Liver (tissue), 9 donors: ENCODE data around the gene OR1F1. TPM values are rescaled to one million over a fixed set of nuclear protein-coding genes. Genes with fewer than 3 reads are reported as not detected.

Experiments used
- DNase-seq: peaks from one replicate; pipeline ENCODE4 v3.0.0-alpha.2; 2017; ENCODE audit warnings: low spot score
- H3K27ac ChIP-seq, 2 donors: one replicate each; pipeline ENCODE4 v1.7.0; 2013; ENCODE audit warnings: inconsistent platforms in 2 of 2, low read length in 2 of 2, control low read depth in 1 of 2, low read depth in 1 of 2, mild to moderate bottlenecking in 1 of 2
- H3K27me3 ChIP-seq, 4 donors: one replicate each; pipeline versions ENCODE4 v1.6.1 to v1.7.0; 2013; ENCODE audit warnings: low read length in 3 of 4, inconsistent platforms in 1 of 4, mild to moderate bottlenecking in 1 of 4, moderate library complexity in 1 of 4; ENCODE audit not compliant: control insufficient read depth in 4 of 4, insufficient read depth in 4 of 4
- H3K36me3 ChIP-seq, 4 donors: one replicate each; pipeline versions ENCODE4 v1.6.1 to v1.7.0; 2013; ENCODE audit warnings: low read length in 3 of 4, mild to moderate bottlenecking in 3 of 4, low read depth in 1 of 4, moderate library complexity in 1 of 4; ENCODE audit not compliant: control insufficient read depth in 4 of 4, insufficient read depth in 3 of 4
- H3K4me1 ChIP-seq, 4 donors: one replicate each; pipeline versions ENCODE4 v1.6.1 to v1.7.0; 2013; ENCODE audit warnings: low read length in 3 of 4, mild to moderate bottlenecking in 3 of 4, moderate library complexity in 1 of 4; ENCODE audit not compliant: control insufficient read depth in 4 of 4, insufficient read depth in 4 of 4
- H3K4me3 ChIP-seq, 3 donors: one replicate each; pipeline versions ENCODE4 v1.6.1 to v1.7.0; 2013; ENCODE audit warnings: low read length in 3 of 3, control low read depth in 1 of 3, low read depth in 1 of 3, mild to moderate bottlenecking in 1 of 3
- H3K9ac ChIP-seq, 2 donors: one replicate each; pipeline ENCODE4 v1.7.0; 2013; ENCODE audit warnings: low read length in 2 of 2, mild to moderate bottlenecking in 2 of 2, moderate library complexity in 2 of 2, control low read depth in 1 of 2, low read depth in 1 of 2
- H3K9me3 ChIP-seq, 4 donors: one replicate each; pipeline versions ENCODE4 v1.6.1 to v1.7.0; 2013; ENCODE audit warnings: low read length in 3 of 4; ENCODE audit not compliant: control insufficient read depth in 4 of 4
- ATF3 ChIP-seq: IDR thresholded peaks from 2 replicates; pipeline ENCODE4 v1.6.1; 2016; ENCODE audit warnings: antibody characterized with exemption
- CTCF ChIP-seq: fragments of 150-350 bp; IDR thresholded peaks from 2 replicates; pipeline ENCODE4 v1.5.1; 2017; ENCODE audit warnings: improper control_type of control experiment, low read depth, low read length; ENCODE audit not compliant: missing input control
- EGR1 ChIP-seq, 2 donors: IDR thresholded peaks; 2 replicates each; pipeline ENCODE4 v1.6.1; 2016 to 2018; ENCODE audit warnings: antibody characterized with exemption in 2 of 2, low read depth in 2 of 2
- FOXA1 ChIP-seq: IDR thresholded peaks from 2 replicates; pipeline ENCODE4 v1.6.1; 2016; ENCODE audit warnings: antibody characterized with exemption
- FOXA2 ChIP-seq: IDR thresholded peaks from 2 replicates; pipeline ENCODE4 v1.6.1; 2016; ENCODE audit warnings: antibody characterized with exemption
- GABPA ChIP-seq, 2 donors: IDR thresholded peaks in 1 of 2; conservative IDR thresholded peaks in 1 of 2; 2 replicates each; pipeline ENCODE4 v1.6.1; 2016; ENCODE audit warnings: antibody characterized with exemption in 2 of 2, mild to moderate bottlenecking in 1 of 2, moderate library complexity in 1 of 2
- HNF4A ChIP-seq, 2 donors: conservative IDR thresholded peaks; 2 replicates each; pipeline ENCODE4 v1.6.1; 2016; ENCODE audit warnings: antibody characterized with exemption in 2 of 2, mild to moderate bottlenecking in 2 of 2
- HNF4G ChIP-seq: IDR thresholded peaks from 2 replicates; pipeline ENCODE4 v1.6.1; 2016; ENCODE audit warnings: antibody characterized with exemption
- JUND ChIP-seq, 2 donors: IDR thresholded peaks; 2 replicates each; pipeline ENCODE4 v1.6.1; 2016; ENCODE audit warnings: antibody characterized with exemption in 2 of 2
- MAX ChIP-seq: IDR thresholded peaks from 2 replicates; pipeline ENCODE4 v1.6.1; 2016; ENCODE audit warnings: antibody characterized with exemption
- NR2F2 ChIP-seq: IDR thresholded peaks from 2 replicates; pipeline ENCODE4 v1.6.1; 2016; ENCODE audit warnings: antibody characterized with exemption
- RAD21 ChIP-seq, 2 donors: IDR thresholded peaks; 2 replicates each; pipeline ENCODE4 v1.6.1; 2016; ENCODE audit warnings: antibody characterized with exemption in 2 of 2, mild to moderate bottlenecking in 2 of 2
- REST ChIP-seq: IDR thresholded peaks from 2 replicates; pipeline ENCODE4 v1.6.1; 2016; ENCODE audit warnings: antibody characterized with exemption, mild to moderate bottlenecking
- RXRA ChIP-seq, 2 donors: IDR thresholded peaks; 2 replicates each; pipeline ENCODE4 v1.6.1; 2017 to 2018; ENCODE audit warnings: antibody characterized with exemption in 2 of 2, mild to moderate bottlenecking in 1 of 2
- SP1 ChIP-seq: IDR thresholded peaks from 2 replicates; pipeline ENCODE4 v1.6.1; 2018; ENCODE audit warnings: antibody characterized with exemption, mild to moderate bottlenecking
- TAF1 ChIP-seq: conservative IDR thresholded peaks from 2 replicates; pipeline ENCODE4 v1.6.1; 2016; ENCODE audit warnings: antibody characterized with exemption, mild to moderate bottlenecking
- YY1 ChIP-seq: IDR thresholded peaks from 2 replicates; pipeline ENCODE4 v1.6.1; 2016; ENCODE audit warnings: antibody characterized with exemption, mild to moderate bottlenecking
- ZBTB33 ChIP-seq: IDR thresholded peaks from 2 replicates; pipeline ENCODE4 v1.6.1; 2016; ENCODE audit warnings: antibody characterized with exemption
- WGBS: extraction: QIAGEN DNeasy Blood & Tissue Kit; methylation state at CpG from one replicate; pipeline ENCODE4 v1.1.7; 2013; 5-methylcytosine and 5-hydroxymethylcytosine counted together
- polyA plus RNA-seq, 2 donors: library from polyadenylated mRNA; stranded (reverse) in 1 of 2; unstranded in 1 of 2; fragments of 200-250 nt in 1 of 2; fragments of >200 nt in 1 of 2; fragmentation: Nextera tagmentation in 1 of 2; extraction: Ambion mirVana in 1 of 2; gene quantifications; one replicate each; pipeline versions ENCODE4 v1.2.1 to v1.2.3, GENCODE V29; 2013 to 2015
- total RNA-seq, 2 donors: library from RNA; depleted of rRNA; stranded (reverse); fragments of >200 nt; gene quantifications; one replicate each; pipeline ENCODE4 v1.2.3, GENCODE V29; 2014
- donor health status: healthy.
- donor health status: healthy.
- donor health status: healthy.
- donor health status: healthy.
- donor health status: healthy.

OR1F1 gene
- total and polyA plus RNA-seq, 4 donors = not detected

- Histone ChIP-seq H3K36me3 (no peaks in the 10 kb centered on the region), H3K9me3 (no peaks in the 10 kb centered on the region), H3K4me3 (peak overlapping the region; percentile 49 to 98 (median 82)), H3K27me3 (no peaks in the 10 kb centered on the region), H3K27ac (peak overlapping the region; percentile 76 to 77), H3K4me1 (peaks cover 0 to 16% (median 10%) of the 10 kb centered on the region in 4 donors), H3K9ac (peak overlapping the region; percentile 44 to 48)
- under 1% methylated on average over 27 of the region's 27 CpGs for WGBS
- TF ChIP-seq MAX = no peak
- TF ChIP-seq RXRA (IDR thresholded peaks at IDR 0.05) = no peak
- TF ChIP-seq SP1 = no peak
- no peak for TF ChIP-seq EGR1 (IDR thresholded peaks at IDR 0.05; ENCODE audit: low read depth in 2 of 2)
- no peak for TF ChIP-seq ZBTB33
- DNase-seq = no peak
Measured at GRCh38 chr16:3158026-3158509, 29.9 kb upstream of the OR1F1 start.

GRCh38 chr16:3158510-3159314 lies 29.3 kb upstream of the OR1F1 start:
- peak overlapping the region; percentile 44 to 80 for H3K9ac ChIP-seq
- H3K36me3 ChIP-seq = no peaks in the 10 kb centered on the region
- H3K4me3 ChIP-seq = peak overlapping the region; percentile 70 to 98 (median 82)
- H3K27me3 ChIP-seq = no peaks in the 10 kb centered on the region
- peak overlapping the region; percentile 76 to 77 for H3K27ac ChIP-seq
- WGBS = 2% methylated on average over 70 of the region's 70 CpGs
- no peaks in the 10 kb centered on the region for H3K9me3 ChIP-seq
- peak; percentile 86 for DNase-seq
- peaks cover 0 to 16% (median 10%) of the 10 kb centered on the region in 4 donors for H3K4me1 ChIP-seq
- TF ChIP-seq GABPA (IDR thresholded peaks at IDR 0.05 in 1 of 2, conservative IDR thresholded peaks at IDR 0.05 in 1 of 2) (peak in 1 of 2 donors; percentile 35), MAX (peak; percentile 19), FOXA2 (no peak), RAD21 (IDR thresholded peaks at IDR 0.05) (no peak), NR2F2 (no peak), FOXA1 (no peak), HNF4G (no peak), TAF1 (no peak), SP1 (no peak), CTCF (no peak), REST (no peak), HNF4A (conservative IDR thresholded peaks at IDR 0.05) (no peak), ATF3 (peak; percentile 99), YY1 (no peak), JUND (IDR thresholded peaks at IDR 0.05) (no peak), ZBTB33 (peak; percentile 51), EGR1 (IDR thresholded peaks at IDR 0.05; ENCODE audit: low read depth in 2 of 2) (no peak), RXRA (IDR thresholded peaks at IDR 0.05) (no peak)
